Measurements from ENCODE around the gene TUFM. TPM values are rescaled to one million over a fixed set of nuclear protein-coding genes. Genes with fewer than 3 reads are reported as not detected.

TUFM gene
- total RNA-seq, 1 experiment from 2014 or later, result 207 TPM

GRCh38 chr16:28845293-28845692 lies 855 bp downstream of the TUFM start:
- Histone ChIP-seq H2BK5ac (ENCODE audit: insufficient read length, low read length) (no peak overlapping the region), H2AFZ (ENCODE audit: low read length) (no peak overlapping the region), H4K8ac (replicated peaks; ENCODE audit: insufficient read length, low read depth, low read length) (no peak overlapping the region), H3K27ac (ENCODE audit: insufficient read length, low read depth, low read length) (no peak overlapping the region), H3K4ac (ENCODE audit: low read depth, low read length) (no peak overlapping the region), H2BK12ac (ENCODE audit: insufficient read length, low read depth, low read length) (no peak overlapping the region), H3K9ac (ENCODE audit: extremely low read depth, insufficient read length, low read length) (peak overlapping the region; percentile 73), H3K27me3 (ENCODE audit: insufficient read depth, low read length) (no peaks in the 10 kb centered on the region), H3K9me3 (ENCODE audit: control insufficient read depth, low read depth, low read length) (no peaks in the 10 kb centered on the region), H3K23me2 (ENCODE audit: insufficient read length, low read depth, low read length, poor library complexity, severe bottlenecking) (peaks cover 5% of the 10 kb centered on the region), H3K4me1 (ENCODE audit: insufficient read depth, low read length) (no peaks in the 10 kb centered on the region), H3K56ac (ENCODE audit: insufficient read length, low read depth, low read length) (no peak overlapping the region), H3K4me2 (ENCODE audit: insufficient read depth, insufficient read length, low read length) (peak overlapping the region; percentile 61), H3K79me1 (ENCODE audit: insufficient read depth, low read depth, low read length, poor library complexity, severe bottlenecking) (no peaks in the 10 kb centered on the region), H3K18ac (ENCODE audit: insufficient read length, low read depth, low read length) (no peak overlapping the region), H4K5ac (ENCODE audit: insufficient read length, low read depth, low read length) (no peak overlapping the region), H4K20me1 (ENCODE audit: control insufficient read depth, insufficient read depth, insufficient read length) (no peaks in the 10 kb centered on the region), H3K14ac (ENCODE audit: insufficient read depth, low read length) (no peak overlapping the region), H2BK15ac (ENCODE audit: low read depth, low read length) (no peak overlapping the region), H3T11ph (ENCODE audit: low read length) (no peak overlapping the region), H3K79me2 (ENCODE audit: insufficient read depth, low read length) (no peaks in the 10 kb centered on the region; the same call in 1 of the 2 replicates), H2BK120ac (ENCODE audit: low read depth, low read length, poor library complexity, severe bottlenecking) (no peak overlapping the region), H3K23ac (ENCODE audit: insufficient read length, low read depth, low read length) (no peak overlapping the region), H4K91ac (ENCODE audit: insufficient read length, low read depth, low read length) (no peak overlapping the region), H2BK20ac (ENCODE audit: low read depth, low read length, poor library complexity, severe bottlenecking) (no peak overlapping the region), H2AK5ac (ENCODE audit: insufficient read length, low read length) (no peak overlapping the region)
- peak overlapping the region; percentile 96 to 99 for H3K4me3 Mint-ChIP-seq
- peaks cover 8 to 17% of the 10 kb centered on the region in 2 experiments for H3K4me1 Mint-ChIP-seq
- TF ChIP-seq CTCF (conservative IDR thresholded peaks at IDR 0.05), result no peak
- no peaks in the 10 kb centered on the region for H3K9me3 Mint-ChIP-seq
- DNase-seq, result no peak
- H3K36me3 Mint-ChIP-seq (ENCODE audit: insufficient read depth in 1 of 3, low read depth in 3 of 3), result peaks cover 35 to 51% (median 36%) of the 10 kb centered on the region in 3 experiments; a peak in 6 of 7 replicates
- H3K27me3 Mint-ChIP-seq (ENCODE audit: low read depth), result no peaks in the 10 kb centered on the region; the same call in 1 of the 2 replicates
- WGBS (ENCODE audit: extremely low coverage, insufficient read length, low lambda C conversion rate), result no CpG with 5 or more reads among the region's 10 CpGs
- H3K27ac Mint-ChIP-seq, result peak overlapping the region; percentile 90 to 97 (median 94); a peak in 5 of 7 replicates
